Lower leg skin (tissue), 3 donors: ENCODE results near the gene PAN3.

ENCODE experiments used
- POLR2A ChIP-seq, 2 donors: fragments of 450-650 bp; IDR thresholded peaks; one replicate each; pipeline ENCODE4 v1.6.1; 2016 to 2017; ENCODE audit warnings: antibody characterized with exemption in 2 of 2, mild to moderate bottlenecking in 1 of 2, moderate library complexity in 1 of 2
- TF ChIP-seq, protein P1 (sequence below), 3 donors: fragments of 450-650 bp; IDR thresholded peaks; one replicate each; pipeline ENCODE4 v1.5.1; 2016; ENCODE audit warnings: antibody characterized with exemption in 3 of 3, mild to moderate bottlenecking in 3 of 3, moderate library complexity in 2 of 3

DNA sequence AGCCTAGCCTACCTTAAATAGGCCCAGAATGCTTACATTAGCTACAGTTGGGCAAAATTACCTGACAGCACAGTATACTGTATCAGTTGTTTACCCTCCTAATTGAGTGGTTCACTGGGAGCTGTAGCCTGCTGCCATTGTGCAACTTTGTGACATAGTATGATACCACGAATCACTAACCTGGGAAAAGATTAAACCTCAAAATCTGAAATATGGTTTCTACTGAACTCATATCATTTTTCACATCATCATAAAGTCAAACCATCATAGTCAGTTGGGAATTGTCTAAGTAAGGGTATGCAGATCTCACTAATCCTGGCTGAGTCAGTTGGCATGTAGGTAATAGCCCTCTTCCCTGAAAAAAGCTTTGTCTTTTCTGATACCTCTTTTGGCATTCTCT lies 9.2 kb downstream of the PAN3 start:
- TF ChIP-seq, protein P1, sequence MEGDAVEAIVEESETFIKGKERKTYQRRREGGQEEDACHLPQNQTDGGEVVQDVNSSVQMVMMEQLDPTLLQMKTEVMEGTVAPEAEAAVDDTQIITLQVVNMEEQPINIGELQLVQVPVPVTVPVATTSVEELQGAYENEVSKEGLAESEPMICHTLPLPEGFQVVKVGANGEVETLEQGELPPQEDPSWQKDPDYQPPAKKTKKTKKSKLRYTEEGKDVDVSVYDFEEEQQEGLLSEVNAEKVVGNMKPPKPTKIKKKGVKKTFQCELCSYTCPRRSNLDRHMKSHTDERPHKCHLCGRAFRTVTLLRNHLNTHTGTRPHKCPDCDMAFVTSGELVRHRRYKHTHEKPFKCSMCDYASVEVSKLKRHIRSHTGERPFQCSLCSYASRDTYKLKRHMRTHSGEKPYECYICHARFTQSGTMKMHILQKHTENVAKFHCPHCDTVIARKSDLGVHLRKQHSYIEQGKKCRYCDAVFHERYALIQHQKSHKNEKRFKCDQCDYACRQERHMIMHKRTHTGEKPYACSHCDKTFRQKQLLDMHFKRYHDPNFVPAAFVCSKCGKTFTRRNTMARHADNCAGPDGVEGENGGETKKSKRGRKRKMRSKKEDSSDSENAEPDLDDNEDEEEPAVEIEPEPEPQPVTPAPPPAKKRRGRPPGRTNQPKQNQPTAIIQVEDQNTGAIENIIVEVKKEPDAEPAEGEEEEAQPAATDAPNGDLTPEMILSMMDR (IDR thresholded peaks at IDR 0.05): no peak
- TF ChIP-seq POLR2A (IDR thresholded peaks at IDR 0.05): no peak
